ENCODE measurements around the gene GSC2. TPM values are rescaled to one million over a fixed set of nuclear protein-coding genes. Genes with fewer than 3 reads are reported as not detected.

GSC2 gene
- total RNA-seq, 4 donors from 2014 or later, result not detected

- Histone ChIP-seq H3K27me3 (no peaks in the 10 kb centered on the region), H3K4me3 (replicated peaks in 1 of 3) (no peak overlapping the region), H3K36me3 (no peaks in the 10 kb centered on the region), H3K4me1 (peaks cover 38 to 60% of the 10 kb centered on the region in 2 donors), H3K27ac (peak overlapping the region in 1 of 3 donors; percentile 43), H3K9me3 (no peaks in the 10 kb centered on the region)
- 78 to 83% methylated on average over 18 of the region's 18 CpGs for WGBS, 2 donors
- no peak for DNase-seq
- peak in 2 of 6 experiments; percentile 20 to 24 for TF ChIP-seq CTCF (IDR thresholded peaks at IDR 0.05)
- TF ChIP-seq POLR2A (IDR thresholded peaks at IDR 0.05), result no peak
- intact Hi-C loops (cut with DNase I), result no loop called here
These were observed 44.0 kb downstream of the GSC2 start for GRCh38 chr22:19105867-19106802.

DNA sequence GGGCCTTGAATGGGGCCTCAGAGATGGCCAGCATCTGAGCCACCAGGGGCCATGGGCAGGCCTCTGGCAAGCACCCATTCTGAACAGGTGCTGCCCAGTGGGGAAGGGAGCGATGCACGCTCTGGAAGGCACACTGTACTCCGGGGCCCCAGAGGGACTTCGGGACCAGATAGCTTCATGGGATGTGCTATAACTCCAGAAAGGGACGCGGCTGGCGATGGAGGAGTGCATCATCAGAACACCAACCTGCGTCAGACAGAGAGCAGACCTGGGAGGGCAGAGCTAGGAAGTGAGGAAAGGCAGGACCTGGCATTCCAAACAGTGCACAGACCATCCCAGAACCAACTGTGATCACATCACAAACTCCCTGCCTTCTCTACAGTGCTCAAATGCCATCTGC, 44.6 kb downstream of the GSC2 start:
- no peak for DNase-seq
- Histone ChIP-seq H3K27ac (no peak overlapping the region), H3K9me3 (no peaks in the 10 kb centered on the region), H3K36me3 (no peaks in the 10 kb centered on the region), H3K4me1 (peaks cover 38 to 59% of the 10 kb centered on the region in 2 donors), H3K27me3 (no peaks in the 10 kb centered on the region), H3K4me3 (replicated peaks in 1 of 3) (no peak overlapping the region)
- TF ChIP-seq CTCF (IDR thresholded peaks at IDR 0.05) (no peak), POLR2A (IDR thresholded peaks at IDR 0.05) (no peak)
- 95 to 96% methylated on average over 8 of the region's 8 CpGs for WGBS, 2 donors
- intact Hi-C loops (cut with DNase I), result no loop called here

DNA sequence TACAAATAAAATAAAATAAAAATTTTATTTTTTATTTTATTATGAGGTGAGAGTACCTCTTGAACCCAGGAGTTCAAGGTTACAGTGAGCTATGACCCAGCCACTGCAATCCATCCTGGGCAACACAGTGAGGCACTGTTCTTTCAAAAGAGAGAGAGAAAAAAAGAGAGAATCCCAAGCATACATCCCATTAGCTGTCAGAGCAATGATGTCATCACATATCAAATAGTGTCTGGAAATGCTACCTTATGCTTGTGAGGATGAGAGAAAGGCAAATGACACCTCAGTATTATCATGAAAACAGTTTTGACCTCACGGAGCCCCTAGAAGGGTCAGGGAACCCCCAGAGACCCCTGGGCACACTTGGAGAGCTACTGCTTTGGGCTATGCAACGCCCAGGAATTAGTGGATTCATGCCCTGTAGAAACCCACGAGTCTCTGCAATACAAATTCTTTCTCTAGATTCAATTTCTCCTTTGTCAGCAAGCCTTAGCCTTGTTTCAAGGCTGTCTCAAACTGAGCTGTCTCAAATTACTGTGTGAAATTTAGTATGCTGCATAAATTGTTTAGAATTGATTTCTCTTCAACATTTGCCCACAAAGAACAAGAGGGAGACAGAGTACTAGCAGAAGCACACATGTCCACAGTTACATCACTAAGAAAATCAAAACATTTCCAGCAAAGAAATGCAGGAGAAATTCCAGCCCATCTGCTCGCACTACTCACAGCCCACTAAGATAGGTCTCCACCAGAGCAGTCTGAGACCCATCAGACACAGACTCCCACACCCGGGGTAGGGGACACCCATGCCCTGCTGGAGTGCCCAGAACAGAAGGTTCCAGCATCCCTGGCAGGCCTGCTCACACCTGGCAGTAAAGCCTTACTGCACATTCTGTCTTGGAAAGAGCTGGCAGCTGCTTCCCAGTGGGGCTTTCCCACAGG, 45.9 kb downstream of the GSC2 start:
- WGBS, 2 donors, result 58 to 66% methylated on average over 5 of the region's 5 CpGs
- DNase-seq, result peak; percentile 58 to 76
- no peaks in the 10 kb centered on the region for H3K9me3 ChIP-seq
- H3K27ac ChIP-seq, result peak overlapping the region; percentile 26 to 61 (median 49)
- TF ChIP-seq CTCF (IDR thresholded peaks at IDR 0.05) (no peak), POLR2A (IDR thresholded peaks at IDR 0.05) (no peak)
- peaks cover 26 to 56% of the 10 kb centered on the region in 2 donors for H3K4me1 ChIP-seq
- H3K4me3 ChIP-seq (replicated peaks in 1 of 3), result no peak overlapping the region
- no peaks in the 10 kb centered on the region for H3K27me3 ChIP-seq
- no peaks in the 10 kb centered on the region for H3K36me3 ChIP-seq
- intact Hi-C loops (cut with DNase I), result no loop called here

- H3K27me3 ChIP-seq, result no peaks in the 10 kb centered on the region
- H3K4me1 ChIP-seq, result peaks cover 31 to 38% of the 10 kb centered on the region in 2 donors
- TF ChIP-seq CTCF (IDR thresholded peaks at IDR 0.05) (no peak), POLR2A (IDR thresholded peaks at IDR 0.05) (no peak)
- no peak overlapping the region for H3K4me3 ChIP-seq (replicated peaks in 1 of 3)
- H3K9me3 ChIP-seq, result no peaks in the 10 kb centered on the region
- H3K27ac ChIP-seq, result peak overlapping the region; percentile 28 to 68 (median 53)
- 49 to 56% methylated on average over 4 of the region's 4 CpGs for WGBS, 2 donors
- DNase-seq, result no peak
- no peaks in the 10 kb centered on the region for H3K36me3 ChIP-seq
- intact Hi-C loops (cut with DNase I), result no loop called here
These were observed 51.9 kb downstream of the GSC2 start for GRCh38 chr22:19098157-19098556.
